ENCODE results near the gene MAMDC2. TPM values are rescaled to one million over a fixed set of nuclear protein-coding genes. Genes with fewer than 3 reads are reported as not detected.

MAMDC2 gene
- total and polyA plus RNA-seq, 9 donors = 7.6 to 12.3 (median 9.6) TPM

DNA sequence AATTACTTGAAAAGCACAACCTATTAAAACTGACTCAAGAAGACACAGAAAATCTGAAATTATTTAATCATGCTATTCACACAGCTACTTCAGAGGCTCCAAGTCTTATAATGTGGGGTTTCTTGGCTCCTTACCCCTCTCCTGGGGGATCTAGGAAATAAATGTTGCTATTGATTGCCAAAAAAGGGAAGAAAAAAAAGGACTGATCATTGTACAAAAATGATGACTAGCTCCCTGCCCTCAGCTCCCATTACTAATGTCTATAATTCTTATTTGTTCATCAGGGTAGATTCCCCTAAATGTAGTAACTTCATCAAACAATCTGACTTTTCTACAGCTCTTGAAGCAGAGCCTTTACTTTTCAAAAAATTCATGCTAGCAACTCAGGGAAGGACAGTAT is 211.8 kb downstream of the MAMDC2 start:
- peak; percentile 65 for DNase-seq
- peak overlapping the region; percentile 80 for H3K27ac ChIP-seq (ENCODE audit: low read length)
- H3K36me3 ChIP-seq (ENCODE audit: control insufficient read depth, insufficient read depth, low read length) = no peaks in the 10 kb centered on the region
- peaks cover 32% of the 10 kb centered on the region for H3K4me1 ChIP-seq (ENCODE audit: control insufficient read depth, insufficient read depth, low read length)
- no peaks in the 10 kb centered on the region for H3K9me3 ChIP-seq (replicated peaks; ENCODE audit: control insufficient read depth, low read depth, low read length)
- H3K27me3 ChIP-seq (ENCODE audit: control insufficient read depth, insufficient read depth, low read length) = no peaks in the 10 kb centered on the region
- H3K4me3 ChIP-seq (ENCODE audit: low read length) = peak overlapping the region; percentile 35

DNA sequence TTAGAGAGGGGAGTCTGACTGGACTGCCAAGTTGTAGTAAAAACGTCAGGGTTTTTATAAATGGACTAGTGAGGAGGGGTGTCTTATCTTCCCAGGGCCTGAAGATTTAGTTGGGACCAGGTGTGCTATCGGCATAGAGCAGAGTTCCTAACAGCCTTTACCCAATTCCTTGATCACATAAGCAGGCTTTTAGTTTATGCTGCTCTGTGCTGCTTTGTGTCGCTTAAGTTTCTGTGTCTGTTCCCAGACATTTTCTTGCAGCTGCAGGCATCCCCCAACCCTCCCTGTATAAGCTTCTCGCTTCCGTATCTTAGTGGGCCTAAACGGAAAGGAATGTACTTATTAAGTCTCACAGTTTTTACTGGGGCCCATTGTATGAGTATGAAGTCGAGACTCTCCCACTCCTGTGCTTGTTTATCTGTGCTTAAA is 212.5 kb downstream of the MAMDC2 start:
- WGBS (ENCODE audit: insufficient coverage) = 0% methylated on average over 2 of the region's 7 CpGs
- H3K27ac ChIP-seq (ENCODE audit: low read length) = peak overlapping the region; percentile 80
- H3K4me3 ChIP-seq (ENCODE audit: low read length) = peak overlapping the region; percentile 35

DNA sequence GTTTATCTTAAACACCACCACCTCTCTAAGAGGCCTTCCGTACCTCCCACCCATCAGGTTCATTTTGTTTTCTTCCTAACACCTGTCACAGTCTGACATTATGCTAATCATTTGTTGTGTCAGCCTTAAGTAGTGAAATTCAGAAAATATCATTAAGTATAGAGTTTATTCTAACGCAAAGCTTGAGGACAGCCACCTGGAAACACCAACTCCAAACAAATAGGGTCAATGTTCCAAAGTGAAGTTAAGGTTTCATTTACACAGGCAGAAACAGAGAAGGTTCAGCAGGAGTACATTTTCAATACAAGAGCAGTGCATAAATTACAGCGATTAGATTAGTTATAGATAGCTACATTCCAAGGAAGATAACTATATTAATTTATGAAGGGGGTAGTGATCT is 213.9 kb downstream of the MAMDC2 start:
- peak overlapping the region; percentile 90 for H3K4me3 ChIP-seq (ENCODE audit: low read length)
- no peaks in the 10 kb centered on the region for H3K27me3 ChIP-seq (ENCODE audit: control insufficient read depth, insufficient read depth, low read length)
- peak; percentile 9 for DNase-seq
- H3K36me3 ChIP-seq (ENCODE audit: control insufficient read depth, insufficient read depth, low read length) = peaks cover 6% of the 10 kb centered on the region
- H3K4me1 ChIP-seq (ENCODE audit: control insufficient read depth, insufficient read depth, low read length) = peaks cover 36% of the 10 kb centered on the region
- no CpG with 5 or more reads among the region's 3 CpGs for WGBS (ENCODE audit: insufficient coverage)
- no peaks in the 10 kb centered on the region for H3K9me3 ChIP-seq (replicated peaks; ENCODE audit: control insufficient read depth, low read depth, low read length)
- peak overlapping the region; percentile 95 for H3K27ac ChIP-seq (ENCODE audit: low read length)

More for the DNA sequence above, 212.5 kb downstream of the MAMDC2 start:
- H3K36me3 ChIP-seq (ENCODE audit: control insufficient read depth, insufficient read depth, low read length) = no peaks in the 10 kb centered on the region
- H3K27me3 ChIP-seq (ENCODE audit: control insufficient read depth, insufficient read depth, low read length) = no peaks in the 10 kb centered on the region
- peak; percentile 74 for DNase-seq
- H3K9me3 ChIP-seq (replicated peaks; ENCODE audit: control insufficient read depth, low read depth, low read length) = no peaks in the 10 kb centered on the region
- peaks cover 36% of the 10 kb centered on the region for H3K4me1 ChIP-seq (ENCODE audit: control insufficient read depth, insufficient read depth, low read length)

GRCh38 chr9:70257991-70258691 is 214.5 kb downstream of the MAMDC2 start:
- WGBS (ENCODE audit: insufficient coverage) = 2% methylated on average over 18 of the region's 27 CpGs
- Histone ChIP-seq H3K9me3 (replicated peaks; ENCODE audit: control insufficient read depth, low read depth, low read length) (no peaks in the 10 kb centered on the region), H3K27ac (ENCODE audit: low read length) (peak overlapping the region; percentile 95), H3K4me1 (ENCODE audit: control insufficient read depth, insufficient read depth, low read length) (peaks cover 36% of the 10 kb centered on the region), H3K27me3 (ENCODE audit: control insufficient read depth, insufficient read depth, low read length) (no peaks in the 10 kb centered on the region), H3K36me3 (ENCODE audit: control insufficient read depth, insufficient read depth, low read length) (peaks cover 6% of the 10 kb centered on the region), H3K4me3 (ENCODE audit: low read length) (peak overlapping the region; percentile 90)
- DNase-seq = peak; percentile 68

DNA sequence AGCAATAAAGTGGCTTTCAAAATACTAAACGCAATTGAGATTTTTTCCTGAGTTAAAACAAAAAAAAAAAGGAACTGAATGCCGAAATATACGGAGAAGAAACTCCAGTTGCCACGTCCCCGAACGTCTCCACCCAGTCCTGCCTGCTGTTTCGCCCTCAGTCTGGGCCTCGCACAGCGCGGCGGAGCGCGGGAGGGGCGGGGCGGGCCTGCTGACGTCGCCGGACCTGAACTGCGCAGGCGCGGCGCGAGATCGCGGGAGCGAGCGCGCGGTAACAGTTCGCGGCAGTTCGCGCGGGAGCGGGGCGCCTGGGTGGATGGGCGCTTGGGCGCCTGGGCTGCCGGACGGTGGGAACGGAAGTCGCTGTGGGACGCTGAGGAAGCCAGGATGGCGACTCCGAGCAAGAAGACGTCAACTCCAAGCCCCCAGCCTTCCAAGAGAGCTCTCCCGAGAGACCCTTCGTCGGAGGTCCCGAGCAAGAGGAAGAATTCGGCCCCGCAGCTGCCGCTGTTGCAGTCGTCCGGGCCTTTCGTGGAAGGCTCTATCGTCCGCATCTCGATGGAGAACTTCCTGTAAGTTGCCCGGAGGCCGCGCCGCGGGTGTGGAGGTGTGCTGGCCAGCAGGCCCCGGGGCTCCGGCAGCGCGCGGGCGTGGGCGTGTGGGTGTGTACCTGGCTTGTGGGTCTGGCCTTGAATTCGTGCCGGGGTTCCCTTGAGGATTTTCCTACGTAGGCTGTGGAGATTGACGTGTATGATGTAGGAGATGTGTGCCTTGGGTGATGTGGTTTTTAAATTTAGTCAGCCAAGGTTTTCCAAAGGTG is 215.3 kb downstream of the MAMDC2 start, which contains the start of gene SMC5:
SMC5 (plus strand) TSS at position 287 of the 820 bp plus-strand sequence; CDS start at position 388, 101 bp downstream.
- Histone ChIP-seq H3K4me1 (ENCODE audit: control insufficient read depth, insufficient read depth, low read length) (peaks cover 36% of the 10 kb centered on the region), H3K36me3 (ENCODE audit: control insufficient read depth, insufficient read depth, low read length) (peaks cover 6% of the 10 kb centered on the region), H3K27me3 (ENCODE audit: control insufficient read depth, insufficient read depth, low read length) (no peaks in the 10 kb centered on the region), H3K9me3 (replicated peaks; ENCODE audit: control insufficient read depth, low read depth, low read length) (no peaks in the 10 kb centered on the region), H3K27ac (ENCODE audit: low read length) (peak within 1 kb of the TSS; percentile 96), H3K4me3 (ENCODE audit: low read length) (peak within 1 kb of the TSS; percentile 90)
- WGBS (ENCODE audit: insufficient coverage) = under 1% methylated on average over 74 of the region's 75 CpGs
- peak; percentile 97 for DNase-seq

- Histone ChIP-seq H3K36me3 (ENCODE audit: control insufficient read depth, insufficient read depth, low read length) (peaks cover 9% of the 10 kb centered on the region), H3K4me1 (ENCODE audit: control insufficient read depth, insufficient read depth, low read length) (peaks cover 36% of the 10 kb centered on the region), H3K27me3 (ENCODE audit: control insufficient read depth, insufficient read depth, low read length) (no peaks in the 10 kb centered on the region), H3K9me3 (replicated peaks; ENCODE audit: control insufficient read depth, low read depth, low read length) (no peaks in the 10 kb centered on the region), H3K27ac (ENCODE audit: low read length) (peak overlapping the region; percentile 96), H3K4me3 (ENCODE audit: low read length) (peak overlapping the region; percentile 90)
- no peak for DNase-seq
- WGBS (ENCODE audit: insufficient coverage) = 0% methylated on average over 4 of the region's 10 CpGs
These were observed 215.8 kb downstream of the MAMDC2 start for GRCh38 chr9:70259512-70259802.

DNA sequence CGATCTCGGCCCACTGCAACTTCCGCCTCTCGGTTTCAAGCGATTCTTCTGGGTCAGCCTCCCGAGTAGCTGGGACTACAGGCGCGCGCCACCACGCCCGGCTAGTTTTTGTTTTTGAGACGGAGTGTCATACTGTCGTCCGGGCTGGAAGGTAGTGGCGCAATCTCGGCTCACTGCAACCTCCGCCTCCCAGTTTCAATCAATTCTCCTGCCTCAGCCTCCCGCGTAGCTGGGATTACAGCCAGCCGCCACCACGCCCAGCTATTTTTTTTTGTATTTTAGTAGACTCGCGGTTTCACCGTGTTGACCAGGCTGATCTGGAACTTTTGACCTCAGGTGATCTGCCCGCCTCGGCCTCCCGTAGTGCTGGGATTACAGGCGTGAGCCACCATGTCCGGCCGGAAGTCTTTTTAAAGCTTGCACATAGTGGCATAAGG is 216.4 kb downstream of the MAMDC2 start:
- Histone ChIP-seq H3K36me3 (ENCODE audit: control insufficient read depth, insufficient read depth, low read length) (peaks cover 12% of the 10 kb centered on the region), H3K27me3 (ENCODE audit: control insufficient read depth, insufficient read depth, low read length) (no peaks in the 10 kb centered on the region), H3K27ac (ENCODE audit: low read length) (no peak overlapping the region), H3K4me1 (ENCODE audit: control insufficient read depth, insufficient read depth, low read length) (peaks cover 36% of the 10 kb centered on the region), H3K9me3 (replicated peaks; ENCODE audit: control insufficient read depth, low read depth, low read length) (no peaks in the 10 kb centered on the region), H3K4me3 (ENCODE audit: low read length) (peak overlapping the region; percentile 90)
- 91% methylated on average over 21 of the region's 30 CpGs for WGBS (ENCODE audit: insufficient coverage)
- DNase-seq = no peak

- H3K36me3 ChIP-seq (ENCODE audit: control insufficient read depth, insufficient read depth, low read length) = peaks cover 12% of the 10 kb centered on the region
- peaks cover 36% of the 10 kb centered on the region for H3K4me1 ChIP-seq (ENCODE audit: control insufficient read depth, insufficient read depth, low read length)
- no peak overlapping the region for H3K27ac ChIP-seq (ENCODE audit: low read length)
- H3K4me3 ChIP-seq (ENCODE audit: low read length) = no peak overlapping the region
- WGBS (ENCODE audit: insufficient coverage) = 100% methylated on average over 2 of the region's 8 CpGs
- H3K27me3 ChIP-seq (ENCODE audit: control insufficient read depth, insufficient read depth, low read length) = no peaks in the 10 kb centered on the region
- H3K9me3 ChIP-seq (replicated peaks; ENCODE audit: control insufficient read depth, low read depth, low read length) = no peaks in the 10 kb centered on the region
- DNase-seq = no peak
These were observed 217.0 kb downstream of the MAMDC2 start for GRCh38 chr9:70260606-70261005.

DNA sequence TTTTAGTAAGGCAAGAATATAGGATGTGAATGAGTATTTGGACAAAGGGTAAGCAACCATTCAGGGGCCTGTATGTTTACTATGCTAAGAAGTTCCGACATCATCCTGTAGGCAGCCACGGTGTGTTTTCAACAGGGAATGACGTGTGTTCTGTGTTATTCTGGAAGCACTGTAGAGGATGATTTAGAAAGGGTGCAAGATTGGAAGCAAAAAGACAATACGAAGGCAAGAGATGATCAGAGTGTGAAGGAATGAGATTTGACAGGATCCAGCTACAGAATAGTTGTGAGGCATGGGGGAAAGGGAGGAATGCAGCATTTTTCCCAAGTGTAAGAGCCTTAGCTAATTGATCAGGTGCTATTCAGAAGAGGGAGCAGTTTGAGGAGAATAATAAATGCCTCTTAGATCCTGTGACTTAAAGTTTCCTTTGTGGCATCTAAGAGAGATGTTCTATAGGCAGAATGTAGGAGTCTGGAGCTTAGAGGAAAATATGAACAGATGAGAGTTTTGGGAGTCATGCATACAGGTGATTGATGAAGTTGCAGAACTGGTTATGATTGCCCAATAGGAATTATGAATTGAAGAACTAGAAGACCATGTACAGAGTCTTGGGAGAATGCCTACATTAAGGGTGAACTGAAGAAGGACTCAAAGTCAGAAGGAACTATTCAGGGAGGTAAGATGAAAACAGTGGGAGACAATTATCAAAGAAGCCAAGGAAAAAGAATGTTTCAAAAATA is 217.7 kb downstream of the MAMDC2 start:
- no peak for DNase-seq
- Histone ChIP-seq H3K27ac (ENCODE audit: low read length) (no peak overlapping the region), H3K27me3 (ENCODE audit: control insufficient read depth, insufficient read depth, low read length) (no peaks in the 10 kb centered on the region), H3K36me3 (ENCODE audit: control insufficient read depth, insufficient read depth, low read length) (peaks cover 12% of the 10 kb centered on the region), H3K4me1 (ENCODE audit: control insufficient read depth, insufficient read depth, low read length) (peaks cover 32% of the 10 kb centered on the region), H3K4me3 (ENCODE audit: low read length) (no peak overlapping the region), H3K9me3 (replicated peaks; ENCODE audit: control insufficient read depth, low read depth, low read length) (no peaks in the 10 kb centered on the region)
- WGBS (ENCODE audit: insufficient coverage) = 77% methylated on average over 4 of the region's 4 CpGs

DNA sequence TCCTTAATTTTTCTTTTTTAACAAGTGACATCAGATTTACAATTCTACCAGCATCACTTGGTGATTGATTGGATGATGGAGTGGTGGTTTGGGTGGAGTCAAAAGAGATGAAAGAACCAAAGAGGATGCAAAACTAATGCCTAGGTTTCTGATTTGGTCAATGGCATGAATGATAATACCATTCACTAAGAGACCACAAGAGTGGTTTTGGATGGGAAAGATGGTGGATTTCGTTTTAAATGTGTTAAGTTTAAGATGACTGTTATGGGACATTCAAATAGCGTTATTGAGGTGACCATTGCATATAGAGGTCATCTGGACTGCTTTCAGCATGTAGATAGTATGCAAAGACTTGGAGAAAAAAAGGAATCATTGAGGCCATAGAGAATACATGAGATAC is 218.7 kb downstream of the MAMDC2 start:
- H3K27ac ChIP-seq (ENCODE audit: low read length) = no peak overlapping the region
- WGBS (ENCODE audit: insufficient coverage) = 70% methylated on average over 1 of the region's 2 CpGs
- H3K4me1 ChIP-seq (ENCODE audit: control insufficient read depth, insufficient read depth, low read length) = peaks cover 21% of the 10 kb centered on the region
- no peak overlapping the region for H3K4me3 ChIP-seq (ENCODE audit: low read length)
- H3K36me3 ChIP-seq (ENCODE audit: control insufficient read depth, insufficient read depth, low read length) = peaks cover 13% of the 10 kb centered on the region
- H3K27me3 ChIP-seq (ENCODE audit: control insufficient read depth, insufficient read depth, low read length) = no peaks in the 10 kb centered on the region
- H3K9me3 ChIP-seq (replicated peaks; ENCODE audit: control insufficient read depth, low read depth, low read length) = no peaks in the 10 kb centered on the region
- no peak for DNase-seq

Data from muscle of leg (tissue), 11 donors.